ENCODE measurements around the gene CHST13.

DNA sequence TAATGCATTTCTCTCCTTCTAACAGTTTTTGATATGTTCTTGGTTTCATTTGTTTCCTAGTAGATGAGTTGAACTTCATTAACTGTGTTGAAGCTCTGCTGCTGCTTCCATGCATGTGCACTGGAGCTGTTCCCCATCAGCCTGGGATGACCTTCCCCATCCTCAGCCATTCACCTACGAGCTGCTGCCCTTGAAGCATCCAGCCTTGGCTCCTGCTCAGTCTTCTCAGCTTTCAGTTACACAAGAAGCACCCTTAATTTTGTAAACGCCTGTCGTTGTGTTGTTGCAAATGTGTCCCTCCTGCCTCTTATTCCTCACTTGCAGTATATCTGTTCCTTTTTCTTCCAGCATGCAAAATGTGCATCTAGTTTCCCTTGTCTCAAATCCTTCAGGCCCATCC lies 39.8 kb upstream of the CHST13 start:
- TF ChIP-seq POLR2A (IDR thresholded peaks at IDR 0.05; ENCODE audit: low read length) (no peak), GATA1 (IDR thresholded peaks at IDR 0.05; ENCODE audit: low read depth, low read length) (no peak)
